HepG2 (cell line): ENCODE results near the gene RNASE7. TPM values are rescaled to one million over a fixed set of nuclear protein-coding genes. Genes with fewer than 3 reads are reported as not detected.

Experiments
- CCAR2 ChIP-seq: fragments of 200-400 bp; formaldehyde crosslinking; optimal IDR thresholded peaks from 2 replicates; pipeline ENCODE3; 2018; ENCODE audit warnings: low read depth, mild to moderate bottlenecking, low read length, moderate library complexity
- ESRRA ChIP-seq: sonication (generic); formaldehyde crosslinking; IDR thresholded peaks from 2 replicates; pipeline ENCODE4 v1.5.1; 2020; ENCODE audit warnings: mild to moderate bottlenecking, low read depth, missing genetic modification reagents
- FOXM1 ChIP-seq: sonication (generic); formaldehyde crosslinking; IDR thresholded peaks from 2 replicates; pipeline ENCODE4 v1.5.0; 2020; ENCODE audit warnings: missing genetic modification reagents
- HMG20A ChIP-seq: IDR thresholded peaks from 2 replicates; pipeline ENCODE4 v1.6.1; 2016; ENCODE audit warnings: borderline replicate concordance
- HNF4G ChIP-seq, 2 experiments: sonication (generic) in 1 of 2; formaldehyde crosslinking in 1 of 2; IDR thresholded peaks; 2 replicates each; pipeline versions ENCODE4 v1.4.0 to v1.6.1; 2011 to 2020; ENCODE audit warnings: borderline replicate concordance in 2 of 2, low read depth in 2 of 2, mild to moderate bottlenecking in 2 of 2, low read length in 1 of 2, missing genetic modification reagents in 1 of 2, moderate library complexity in 1 of 2
- KDM6A ChIP-seq: IDR thresholded peaks from 2 replicates; pipeline ENCODE4 v1.6.1; 2016; ENCODE audit warnings: low read depth
- KLF15 ChIP-seq: sonication (generic); formaldehyde crosslinking; IDR thresholded peaks from 2 replicates; pipeline ENCODE4 v1.8.1; 2023; ENCODE audit warnings: borderline replicate concordance, mild to moderate bottlenecking, inconsistent platforms, missing genetic modification reagents, mixed read lengths
- MYPOP ChIP-seq: sonication (generic); formaldehyde crosslinking; IDR thresholded peaks from 2 replicates; pipeline ENCODE4 v1.8.1; 2023; ENCODE audit warnings: mild to moderate bottlenecking, moderate library complexity, missing genetic modification reagents
- SALL2 ChIP-seq: sonication (generic); formaldehyde crosslinking; IDR thresholded peaks from 2 replicates; pipeline ENCODE4 v1.8.1; 2023; ENCODE audit warnings: mild to moderate bottlenecking, missing genetic modification reagents, inconsistent platforms
- TCF7 ChIP-seq: sonication (generic); IDR thresholded peaks from 2 replicates; pipeline ENCODE4 v1.6.1; 2016; ENCODE audit warnings: antibody characterized with exemption, low read depth
- TMF1 ChIP-seq: sonication (generic); formaldehyde crosslinking; IDR thresholded peaks from 2 replicates; pipeline ENCODE4 v1.8.1; 2022; ENCODE audit warnings: low read depth, missing genetic modification reagents
- ZBTB14 ChIP-seq: sonication (generic); formaldehyde crosslinking; IDR thresholded peaks from 2 replicates; pipeline ENCODE4 v1.4.0; 2020; ENCODE audit warnings: missing genetic modification reagents
- ZNF224 ChIP-seq: sonication (generic); formaldehyde crosslinking; IDR thresholded peaks from 2 replicates; pipeline ENCODE4 v1.5.0; 2020; ENCODE audit warnings: mild to moderate bottlenecking, missing genetic modification reagents
- ZNF24 ChIP-seq: fragments of 450-650 bp; IDR thresholded peaks from 2 replicates; pipeline ENCODE4 v1.6.1; 2017; ENCODE audit warnings: antibody characterized with exemption, mild to moderate bottlenecking
- ZNF326 ChIP-seq: sonication (generic); formaldehyde crosslinking; IDR thresholded peaks from 2 replicates; pipeline ENCODE4 v1.4.0; 2020; ENCODE audit warnings: missing genetic modification reagents, borderline replicate concordance
- ZSCAN31 ChIP-seq: sonication (generic); formaldehyde crosslinking; IDR thresholded peaks from 2 replicates; pipeline ENCODE4 v1.5.0; 2020; ENCODE audit warnings: low read depth, mild to moderate bottlenecking, missing genetic modification reagents
- polyA plus RNA-seq, 8 experiments: library from polyadenylated mRNA; depleted of rRNA in 3 of 8; stranded (reverse) in 7 of 8; unstranded in 1 of 8; fragments of >200 nt; fragmentation: Illumina TruSeq in 4 of 8; extraction: Trizol in 4 of 8; gene quantifications; 2 replicates each; pipeline versions ENCODE4 v1.2.1 to v1.2.3, GENCODE V29; 2011 to 2016; ENCODE audit warnings: low read depth in 4 of 8, missing spikeins in 1 of 8, mixed read lengths in 1 of 8; ENCODE audit not compliant: insufficient read depth in 1 of 8
- total RNA-seq, 5 experiments: library from RNA; depleted of rRNA; stranded (reverse); fragments of >200 nt; fragmentation: Illumina TruSeq; extraction: Trizol; gene quantifications; 2 replicates each; pipeline ENCODE4 v1.2.3, GENCODE V29; 2016; ENCODE audit warnings: low read depth in 1 of 5
- TF ChIP-seq, protein P1 (sequence below): sonication (generic); formaldehyde crosslinking; IDR thresholded peaks from 2 replicates; pipeline ENCODE4 v1.5.1; 2020; ENCODE audit warnings: mild to moderate bottlenecking, moderate library complexity, missing genetic modification reagents
- TF ChIP-seq, protein P2 (sequence below): sonication (generic); formaldehyde crosslinking; IDR thresholded peaks from 2 replicates; pipeline ENCODE4 v1.5.1; 2020; ENCODE audit warnings: mild to moderate bottlenecking, missing genetic modification reagents, moderate library complexity
- TF ChIP-seq, protein P3 (sequence below): sonication (generic); formaldehyde crosslinking; IDR thresholded peaks from 2 replicates; pipeline ENCODE4 v1.4.0; 2020; ENCODE audit warnings: missing genetic modification reagents, borderline replicate concordance
- TF ChIP-seq, protein P4 (sequence below): sonication (generic); formaldehyde crosslinking; IDR thresholded peaks from 2 replicates; pipeline ENCODE4 v1.4.0; 2020; ENCODE audit warnings: low read depth, mild to moderate bottlenecking, missing genetic modification reagents

The RNASE7 gene
- total and polyA plus RNA-seq, 2 of the 13 experiments (the other 11 are each of a cell fraction or from before 2014, with no cell fraction given) = 0.04 TPM; not detected in 1

DNA sequence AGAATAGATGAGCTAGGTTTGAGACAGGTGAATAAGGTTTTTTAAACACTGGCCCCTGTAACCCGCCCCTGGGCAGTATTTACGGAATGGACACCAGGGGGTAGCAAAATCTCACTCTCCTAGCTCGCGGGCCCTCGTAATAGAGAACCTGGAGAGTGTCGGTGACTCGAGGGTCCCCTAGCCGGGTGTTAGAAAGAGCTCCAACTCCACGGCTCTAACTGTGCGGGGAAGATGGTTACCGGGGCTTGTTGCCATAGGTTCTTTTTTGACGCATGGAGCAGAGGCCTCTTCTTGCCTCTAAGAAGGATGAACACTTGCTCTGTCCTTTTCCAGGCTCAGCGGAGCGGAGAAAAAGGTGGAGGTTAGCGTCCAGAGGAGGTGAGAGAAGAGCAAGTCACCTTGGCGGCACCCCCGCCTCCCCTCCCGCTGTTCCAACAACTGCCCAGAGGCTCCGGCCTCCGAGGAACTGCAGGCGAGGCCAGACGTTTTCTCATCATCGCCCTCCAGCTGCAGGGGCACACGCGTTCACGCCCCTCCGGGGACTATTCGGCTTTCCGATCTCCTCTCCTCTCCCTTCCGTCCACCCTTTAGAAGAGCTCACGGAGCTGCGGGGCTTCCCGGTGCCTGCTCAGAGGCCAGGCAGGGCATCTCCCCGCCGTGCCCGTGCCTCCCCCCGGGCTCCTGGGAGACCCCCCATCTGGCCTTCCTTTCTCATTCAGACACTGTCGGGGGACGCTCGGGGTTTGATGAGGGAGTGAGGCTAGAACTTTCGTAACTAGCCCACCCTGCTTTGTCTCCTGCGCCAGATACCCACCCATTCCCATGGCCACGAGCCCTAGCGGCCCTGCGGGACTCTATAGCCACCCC is 26.6 kb downstream of the RNASE7 start (continued):
- TF ChIP-seq, protein P1, sequence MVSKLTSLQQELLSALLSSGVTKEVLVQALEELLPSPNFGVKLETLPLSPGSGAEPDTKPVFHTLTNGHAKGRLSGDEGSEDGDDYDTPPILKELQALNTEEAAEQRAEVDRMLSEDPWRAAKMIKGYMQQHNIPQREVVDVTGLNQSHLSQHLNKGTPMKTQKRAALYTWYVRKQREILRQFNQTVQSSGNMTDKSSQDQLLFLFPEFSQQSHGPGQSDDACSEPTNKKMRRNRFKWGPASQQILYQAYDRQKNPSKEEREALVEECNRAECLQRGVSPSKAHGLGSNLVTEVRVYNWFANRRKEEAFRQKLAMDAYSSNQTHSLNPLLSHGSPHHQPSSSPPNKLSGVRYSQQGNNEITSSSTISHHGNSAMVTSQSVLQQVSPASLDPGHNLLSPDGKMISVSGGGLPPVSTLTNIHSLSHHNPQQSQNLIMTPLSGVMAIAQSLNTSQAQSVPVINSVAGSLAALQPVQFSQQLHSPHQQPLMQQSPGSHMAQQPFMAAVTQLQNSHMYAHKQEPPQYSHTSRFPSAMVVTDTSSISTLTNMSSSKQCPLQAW (CRISPR knock-in tag) = no peak; the same call in 1 of the 2 replicates
- no peak for TF ChIP-seq ZNF24
- no peak for TF ChIP-seq KDM6A (CRISPR knock-in tag)
- no peak; the same call in 1 of the 2 replicates for TF ChIP-seq ZSCAN31
- TF ChIP-seq, protein P2, sequence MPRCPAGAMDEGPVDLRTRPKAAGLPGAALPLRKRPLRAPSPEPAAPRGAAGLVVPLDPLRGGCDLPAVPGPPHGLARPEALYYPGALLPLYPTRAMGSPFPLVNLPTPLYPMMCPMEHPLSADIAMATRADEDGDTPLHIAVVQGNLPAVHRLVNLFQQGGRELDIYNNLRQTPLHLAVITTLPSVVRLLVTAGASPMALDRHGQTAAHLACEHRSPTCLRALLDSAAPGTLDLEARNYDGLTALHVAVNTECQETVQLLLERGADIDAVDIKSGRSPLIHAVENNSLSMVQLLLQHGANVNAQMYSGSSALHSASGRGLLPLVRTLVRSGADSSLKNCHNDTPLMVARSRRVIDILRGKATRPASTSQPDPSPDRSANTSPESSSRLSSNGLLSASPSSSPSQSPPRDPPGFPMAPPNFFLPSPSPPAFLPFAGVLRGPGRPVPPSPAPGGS (CRISPR knock-in tag) = no peak
- no peak for TF ChIP-seq HNF4G (IDR thresholded peaks at IDR 0.05; ENCODE audit: borderline replicate concordance, low read depth, low read length)
- TF ChIP-seq HNF4G (CRISPR knock-in tag; IDR thresholded peaks at IDR 0.05; ENCODE audit: borderline replicate concordance, low read depth) = no peak
- TF ChIP-seq TMF1 (CRISPR knock-in tag) = no peak
- TF ChIP-seq ZNF224 (CRISPR knock-in tag) = no peak
- no peak for TF ChIP-seq KLF15 (CRISPR knock-in tag)
- no peak for TF ChIP-seq TCF7
- TF ChIP-seq MYPOP (CRISPR knock-in tag) = no peak; the same call in 1 of the 2 replicates
- TF ChIP-seq, protein P3, sequence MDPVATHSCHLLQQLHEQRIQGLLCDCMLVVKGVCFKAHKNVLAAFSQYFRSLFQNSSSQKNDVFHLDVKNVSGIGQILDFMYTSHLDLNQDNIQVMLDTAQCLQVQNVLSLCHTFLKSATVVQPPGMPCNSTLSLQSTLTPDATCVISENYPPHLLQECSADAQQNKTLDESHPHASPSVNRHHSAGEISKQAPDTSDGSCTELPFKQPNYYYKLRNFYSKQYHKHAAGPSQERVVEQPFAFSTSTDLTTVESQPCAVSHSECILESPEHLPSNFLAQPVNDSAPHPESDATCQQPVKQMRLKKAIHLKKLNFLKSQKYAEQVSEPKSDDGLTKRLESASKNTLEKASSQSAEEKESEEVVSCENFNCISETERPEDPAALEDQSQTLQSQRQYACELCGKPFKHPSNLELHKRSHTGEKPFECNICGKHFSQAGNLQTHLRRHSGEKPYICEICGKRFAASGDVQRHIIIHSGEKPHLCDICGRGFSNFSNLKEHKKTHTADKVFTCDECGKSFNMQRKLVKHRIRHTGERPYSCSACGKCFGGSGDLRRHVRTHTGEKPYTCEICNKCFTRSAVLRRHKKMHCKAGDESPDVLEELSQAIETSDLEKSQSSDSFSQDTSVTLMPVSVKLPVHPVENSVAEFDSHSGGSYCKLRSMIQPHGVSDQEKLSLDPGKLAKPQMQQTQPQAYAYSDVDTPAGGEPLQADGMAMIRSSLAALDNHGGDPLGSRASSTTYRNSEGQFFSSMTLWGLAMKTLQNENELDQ (CRISPR knock-in tag) = no peak
- no peak for TF ChIP-seq FOXM1
- TF ChIP-seq SALL2 = no peak
- TF ChIP-seq, protein P4, sequence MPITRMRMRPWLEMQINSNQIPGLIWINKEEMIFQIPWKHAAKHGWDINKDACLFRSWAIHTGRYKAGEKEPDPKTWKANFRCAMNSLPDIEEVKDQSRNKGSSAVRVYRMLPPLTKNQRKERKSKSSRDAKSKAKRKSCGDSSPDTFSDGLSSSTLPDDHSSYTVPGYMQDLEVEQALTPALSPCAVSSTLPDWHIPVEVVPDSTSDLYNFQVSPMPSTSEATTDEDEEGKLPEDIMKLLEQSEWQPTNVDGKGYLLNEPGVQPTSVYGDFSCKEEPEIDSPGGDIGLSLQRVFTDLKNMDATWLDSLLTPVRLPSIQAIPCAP (CRISPR knock-in tag) = no peak
- TF ChIP-seq CCAR2 = no peak
- no peak for TF ChIP-seq ZNF326 (CRISPR knock-in tag)
- TF ChIP-seq HMG20A (CRISPR knock-in tag) = no peak
- TF ChIP-seq ZBTB14 (CRISPR knock-in tag) = no peak
- no peak for TF ChIP-seq ESRRA (CRISPR knock-in tag)
